ENCODE data around the gene DUSP15.
"Not testable (repeated sequence)": the region's sequence is repeated elsewhere in the genome, so short reads cannot be mapped to it uniquely, and the experiment has no call there.

Gene DUSP15

DNA sequence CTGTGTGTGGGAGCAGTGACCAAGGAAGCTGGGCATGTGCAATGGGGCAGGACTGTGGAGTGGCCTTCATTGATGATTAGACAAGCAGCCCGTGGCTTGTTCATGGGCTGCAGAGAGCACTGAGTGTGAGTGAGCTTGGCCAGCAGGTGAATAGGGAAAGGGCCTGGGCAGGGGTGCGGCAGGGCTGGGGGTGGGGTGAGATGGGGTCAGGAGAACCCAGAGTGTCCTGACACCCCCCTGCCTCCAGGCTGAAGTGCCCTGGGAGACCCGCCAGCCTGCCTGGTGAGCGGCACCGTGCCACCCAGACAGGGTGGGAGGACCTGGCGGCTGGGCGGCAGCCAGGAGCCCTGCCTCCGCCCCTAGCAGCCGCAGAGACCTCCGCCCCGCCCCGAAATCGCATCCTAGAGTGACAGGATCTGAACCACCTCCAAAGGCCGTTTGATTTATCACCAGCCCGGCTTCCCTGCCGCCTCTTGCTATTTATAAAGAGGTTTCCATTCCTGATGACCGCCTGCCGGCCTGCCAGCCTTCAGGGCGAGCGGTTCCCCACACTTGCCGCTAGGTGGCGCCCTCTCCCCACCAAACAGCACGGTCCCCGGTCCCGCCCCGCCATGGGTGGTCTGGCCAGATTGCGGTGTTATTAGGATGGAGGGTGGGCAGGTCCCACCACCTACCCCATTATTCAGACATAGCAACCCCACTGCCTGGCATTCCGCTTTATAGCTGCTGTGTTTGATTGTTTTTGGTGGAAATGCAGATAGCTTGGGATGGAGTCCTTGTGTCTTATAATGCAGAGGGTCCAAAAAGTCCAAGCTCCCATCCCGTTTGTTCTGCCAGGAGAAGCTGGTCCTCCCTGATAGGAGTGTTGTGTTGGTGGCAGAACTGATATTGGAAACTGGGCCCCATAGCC, 47.7 kb downstream of the DUSP15 start:
- DNase-seq (ENCODE audit: low read depth): peak; percentile 80

DNA sequence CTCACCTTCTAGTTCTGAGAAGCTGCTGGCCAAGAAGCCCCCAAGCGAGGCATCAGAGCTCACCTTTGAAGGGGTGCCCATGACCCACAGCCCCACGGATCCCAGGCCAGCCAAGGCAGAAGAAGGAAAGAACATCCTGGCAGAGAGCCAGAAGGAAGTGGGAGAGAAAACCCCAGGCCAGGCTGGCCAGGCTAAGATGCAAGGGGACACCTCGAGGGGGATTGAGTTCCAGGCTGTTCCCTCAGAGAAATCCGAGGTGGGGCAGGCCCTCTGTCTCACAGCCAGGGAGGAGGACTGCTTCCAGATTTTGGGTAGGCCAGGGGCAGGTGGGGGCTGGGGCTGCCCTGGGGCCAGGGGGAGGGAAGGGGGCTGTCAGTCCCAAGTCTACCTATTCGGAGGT, 48.9 kb downstream of the DUSP15 start:
- no peak for DNase-seq (ENCODE audit: low read depth)

DNA sequence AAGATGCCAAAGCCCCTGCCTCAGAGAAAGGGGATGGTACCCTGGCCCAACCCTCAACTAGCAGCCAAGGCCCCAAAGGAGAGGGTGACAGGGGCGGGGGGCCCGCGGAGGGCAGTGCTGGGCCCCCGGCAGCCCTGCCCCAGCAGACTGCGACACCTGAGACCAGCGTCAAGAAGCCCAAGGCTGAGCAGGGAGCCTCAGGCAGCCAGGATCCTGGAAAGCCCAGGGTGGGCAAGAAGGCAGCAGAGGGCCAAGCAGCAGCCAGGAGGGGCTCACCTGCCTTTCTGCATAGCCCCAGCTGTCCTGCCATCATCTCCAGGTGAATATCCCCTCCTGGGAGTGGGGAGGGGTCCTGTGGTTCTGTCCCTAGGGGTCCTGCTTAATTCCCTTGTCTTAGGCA, 50.1 kb downstream of the DUSP15 start:
- no peak for DNase-seq (ENCODE audit: low read depth)

DNA sequence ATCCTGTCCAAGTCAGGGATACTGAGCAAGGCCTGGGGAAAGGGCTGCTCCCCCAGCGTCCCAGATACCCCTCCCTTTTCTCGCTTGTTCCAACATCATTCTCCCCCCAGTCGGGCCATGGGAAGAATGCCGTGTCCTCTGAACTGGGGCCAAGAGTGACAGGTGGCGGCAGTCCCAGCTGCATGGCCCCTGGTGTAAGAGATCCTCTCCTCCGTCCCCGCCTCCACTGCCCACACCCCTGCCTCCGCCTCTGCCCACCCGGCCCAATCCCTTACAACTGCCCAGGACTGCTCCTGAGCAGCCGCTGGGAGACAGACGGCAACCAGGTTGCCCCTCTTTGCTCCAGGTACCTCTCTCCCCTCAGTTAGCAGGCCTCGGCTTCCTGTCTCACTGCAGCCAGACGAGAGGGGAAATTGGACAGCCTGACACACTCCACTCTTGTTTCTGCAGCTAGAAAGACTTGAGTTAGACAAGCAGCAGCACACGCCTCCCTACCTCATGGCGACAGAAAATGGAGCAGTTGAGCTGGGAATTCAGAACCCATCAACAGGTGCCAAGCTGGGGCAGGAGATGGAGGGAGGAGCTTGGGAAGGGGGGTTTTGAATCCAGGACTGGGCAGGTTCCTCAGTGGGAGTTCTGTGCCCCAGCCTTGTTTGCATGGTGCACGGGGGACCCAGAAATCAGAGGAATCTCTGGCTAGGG, 51.1 kb downstream of the DUSP15 start, which contains the start of gene MYLK2:
TSS of gene MYLK2 (plus strand) at position 274 of the 702 bp plus-strand sequence. CDS start at position 499, 225 bp downstream.
- no peak for DNase-seq (ENCODE audit: low read depth)

DNA sequence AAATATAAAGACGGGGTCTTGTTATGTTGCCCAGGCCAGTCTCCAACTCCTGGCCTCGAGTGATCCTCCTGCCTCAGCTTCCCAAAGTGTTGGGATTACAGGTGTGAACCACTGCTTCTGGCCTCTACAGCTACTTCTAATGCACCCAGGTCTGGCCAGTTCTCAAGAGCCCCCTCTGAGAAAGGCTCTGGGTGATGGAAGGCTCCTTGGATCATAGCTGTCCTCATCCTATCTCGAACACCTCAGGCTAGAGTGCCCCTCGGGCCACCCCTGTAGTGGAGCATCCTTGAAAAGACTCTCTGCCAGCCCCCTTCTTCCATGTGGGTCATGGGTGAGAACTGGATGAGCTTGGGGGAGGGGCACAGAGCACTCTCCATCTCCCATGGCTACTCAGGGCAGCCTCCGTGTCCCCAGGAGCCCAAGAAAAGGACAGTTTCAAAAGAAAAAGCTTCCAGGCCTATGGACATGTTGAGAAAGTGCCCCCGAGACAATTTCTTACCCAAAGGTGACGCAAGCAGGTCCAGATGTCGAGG, 51.9 kb downstream of the DUSP15 start:
- no peak for DNase-seq (ENCODE audit: low read depth)

DNA sequence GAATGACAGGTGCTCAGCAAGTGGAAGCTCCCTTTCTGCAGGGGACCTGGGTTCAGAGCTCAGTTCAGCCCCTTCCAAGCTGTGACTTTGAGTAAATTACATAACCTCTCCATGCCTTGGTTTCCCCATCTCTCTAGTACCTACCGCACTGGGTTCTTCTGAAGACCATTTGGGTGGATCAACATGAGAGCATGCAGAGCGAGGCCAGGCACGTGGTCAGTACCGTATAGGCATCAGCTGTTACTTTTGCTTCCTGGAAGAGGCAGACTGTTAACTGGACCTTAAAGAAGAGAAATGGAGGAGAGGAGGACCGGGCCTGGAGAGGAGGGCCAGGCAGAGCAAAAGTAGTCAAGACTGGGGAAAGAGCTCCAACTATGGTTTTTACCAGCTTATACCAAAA, 52.9 kb downstream of the DUSP15 start:
- no peak for DNase-seq (ENCODE audit: low read depth)

DNA sequence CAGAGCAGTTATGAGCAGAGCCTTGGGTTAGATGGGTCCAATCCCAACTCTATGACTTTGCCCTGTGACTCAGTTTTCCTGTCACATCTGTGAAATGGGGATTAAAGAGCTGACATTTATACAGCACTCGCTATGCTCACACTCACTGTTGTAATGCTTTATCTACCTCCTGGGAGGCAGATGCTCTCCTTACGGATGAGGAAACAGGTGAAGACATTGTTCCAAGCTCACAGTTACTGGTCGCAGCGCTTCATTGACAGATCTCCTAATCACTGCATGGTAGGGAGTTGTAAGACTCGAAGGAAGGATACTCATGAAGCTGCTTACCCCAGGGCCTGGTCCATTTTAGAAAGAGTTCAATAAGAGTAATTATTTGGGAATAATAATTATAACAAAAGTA, 54.1 kb downstream of the DUSP15 start:
- no peak for DNase-seq (ENCODE audit: low read depth)

DNA sequence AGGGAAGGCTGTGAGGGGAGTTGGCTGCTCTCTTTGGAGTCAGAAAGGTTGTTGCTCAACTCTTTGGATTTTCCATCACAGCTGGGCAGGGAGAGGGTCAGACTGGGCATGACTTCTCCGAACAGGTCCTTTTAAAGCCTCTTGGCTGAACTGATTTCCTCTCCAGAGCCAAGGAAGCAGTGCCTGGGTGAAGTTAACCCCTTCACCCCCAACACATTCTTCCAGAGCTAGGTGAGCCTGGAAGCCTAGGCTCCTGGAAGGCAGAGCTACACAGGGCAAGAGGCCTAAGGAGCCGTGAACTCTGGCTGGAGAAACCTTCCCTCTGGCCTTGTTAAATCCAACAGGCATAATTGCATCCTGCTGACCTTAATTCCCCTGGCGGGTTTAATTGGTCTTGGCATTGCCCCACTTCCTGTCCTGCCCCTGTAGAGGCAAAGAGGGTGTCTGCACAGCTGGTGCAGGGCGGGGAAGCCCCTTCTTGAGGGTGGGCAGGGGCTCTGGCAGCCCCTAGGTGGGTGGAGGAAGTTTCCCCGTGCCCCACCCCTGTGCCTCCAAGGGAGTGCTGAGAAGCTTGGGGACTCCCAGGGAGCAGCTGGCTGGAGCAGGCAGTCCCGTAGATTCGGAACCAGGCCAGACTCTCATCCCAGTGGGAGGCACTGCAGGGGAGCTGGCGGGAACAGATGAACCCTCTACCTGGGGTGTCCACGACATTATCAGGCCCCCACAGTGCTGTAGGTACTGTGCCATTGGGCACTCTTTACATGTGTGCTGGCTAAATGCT, 54.7 kb downstream of the DUSP15 start:
- DNase-seq (ENCODE audit: low read depth): peak; percentile 41

DNA sequence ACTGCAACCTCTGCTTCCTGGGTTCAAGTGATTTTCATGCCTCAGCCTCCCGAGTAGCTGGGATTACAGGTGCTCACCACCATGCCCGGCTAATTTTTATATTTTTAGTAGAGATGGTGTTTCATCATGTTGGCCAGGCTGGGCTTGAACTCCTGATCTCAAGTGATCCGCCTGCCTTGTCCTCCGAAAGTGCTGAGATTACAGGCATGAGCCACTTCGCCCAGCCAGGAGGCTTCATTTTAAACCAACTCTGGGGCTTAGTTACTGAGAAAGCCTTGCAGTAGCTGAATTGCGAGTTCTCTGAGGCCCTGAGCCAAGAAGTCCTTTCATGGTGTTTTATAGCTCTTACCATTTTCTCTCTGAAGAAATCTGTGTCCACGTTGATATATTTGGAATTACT, 56.2 kb downstream of the DUSP15 start:
- not testable (repeated sequence) for DNase-seq (ENCODE audit: low read depth)

DNA sequence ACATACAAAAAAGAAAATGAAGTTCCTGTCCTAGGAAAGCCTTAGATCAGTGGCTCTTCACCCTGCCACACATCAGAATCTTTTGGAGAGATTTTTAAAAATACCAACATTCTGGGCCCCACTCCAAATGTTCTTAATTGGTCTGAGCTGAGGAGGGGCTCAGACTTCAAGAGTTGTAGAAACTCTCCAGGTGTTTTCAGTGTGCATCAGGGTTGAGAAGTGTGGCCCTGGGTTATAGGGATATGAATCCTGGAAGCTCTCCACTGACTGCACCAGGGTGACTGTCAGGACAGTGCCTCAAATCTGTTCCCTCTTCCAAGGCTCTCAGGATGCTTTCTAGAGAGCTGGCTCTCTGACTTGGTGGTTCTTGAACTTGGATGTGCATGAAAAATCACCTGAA, 56.7 kb downstream of the DUSP15 start:
- DNase-seq (ENCODE audit: low read depth): no peak

DNA sequence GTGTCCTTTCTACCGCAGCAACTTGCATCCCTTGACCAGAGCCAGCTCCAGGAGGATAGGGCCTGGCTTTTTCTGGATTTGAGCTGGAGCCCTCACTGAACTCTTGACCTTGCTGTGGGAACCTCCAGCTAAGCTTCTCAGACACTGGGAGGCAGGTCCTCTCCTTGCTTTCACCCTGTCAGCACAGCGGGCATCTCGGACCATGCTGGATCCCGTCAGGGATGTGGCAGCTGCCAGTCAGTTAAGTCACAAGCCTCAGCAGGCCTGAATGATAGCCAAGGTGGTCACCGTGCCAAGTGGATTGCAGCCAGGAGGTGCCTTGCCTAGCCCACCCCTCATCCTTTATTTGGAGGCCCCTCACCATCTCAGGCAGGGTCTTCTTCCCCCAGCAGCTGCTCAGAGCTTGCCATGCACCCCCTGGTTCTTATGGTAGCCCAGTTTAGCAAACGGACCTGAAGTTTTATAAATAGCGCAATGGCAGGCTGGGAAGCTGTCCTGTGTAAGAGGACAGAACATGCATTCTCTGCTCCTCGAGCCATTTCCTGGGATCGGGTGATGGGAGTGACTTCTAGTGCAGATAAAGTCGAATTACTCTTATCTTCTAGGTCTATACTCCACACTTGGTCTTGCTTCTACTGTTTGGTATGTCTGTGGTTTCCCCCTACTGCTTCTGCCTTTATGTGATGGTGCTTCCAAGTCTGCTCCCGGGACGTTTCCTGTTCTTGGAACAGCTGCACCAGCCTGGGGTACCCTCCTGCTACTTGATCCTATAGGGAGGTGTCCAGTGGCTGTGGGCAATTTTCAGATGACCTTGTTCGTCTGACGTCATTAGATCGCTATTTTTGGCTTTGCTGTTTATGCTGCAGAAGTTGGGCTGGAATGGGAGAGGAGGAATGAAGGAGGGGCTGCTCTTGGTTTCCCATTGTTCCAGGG, 58.3 kb downstream of the DUSP15 start:
- DNase-seq (ENCODE audit: low read depth): peak; percentile 95

DNA sequence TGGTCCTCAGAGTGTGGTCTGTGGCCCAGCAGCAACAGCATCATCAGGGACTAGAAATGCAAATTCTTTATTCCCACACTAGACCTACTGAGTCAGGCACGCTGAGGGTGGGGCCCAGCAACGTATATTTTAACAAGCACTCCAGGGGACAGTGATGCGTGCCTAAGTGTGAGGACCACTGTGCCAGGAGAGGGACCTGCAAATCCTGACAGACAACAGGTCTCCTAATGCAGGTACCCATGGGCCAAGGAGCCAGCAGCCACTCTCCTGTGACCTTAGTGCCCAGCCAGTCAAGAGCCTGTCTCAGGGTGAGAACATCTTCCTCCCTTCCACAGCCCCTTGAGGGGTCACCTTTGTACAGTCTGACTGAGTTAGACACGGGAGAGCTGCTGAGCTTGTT, 59.1 kb downstream of the DUSP15 start:
- no peak for DNase-seq (ENCODE audit: low read depth)
